H1 (cell line): ENCODE data around the gene CXCL3. TPM values are rescaled to one million over a fixed set of nuclear protein-coding genes. Genes with fewer than 3 reads are reported as not detected.
A peak's percentile ranks its signal among the peaks of the same experiment; 100 is the strongest.

Experiments used
- CTCF ChIA-PET: fragments of 300-600 bp; sonication (Branson Sonifier 250); formaldehyde crosslinking; loops from one replicate; lab custom pipeline; 2021; ENCODE audit not compliant: partially characterized antibody; lab: Charles Lee
- POLR2A ChIA-PET: fragments of 300-600 bp; sonication (Branson Sonifier 250); formaldehyde crosslinking; loops from one replicate; lab custom pipeline; 2021; ENCODE audit warnings: inconsistent platforms; ENCODE audit not compliant: partially characterized antibody; lab: Charles Lee
- DNase-seq, 2 experiments: peaks; one replicate each; pipeline versions ENCODE4 v3.0.0 to v3.0.0-alpha.2; 2010 to 2022; ENCODE audit warnings: low spot score in 2 of 2, low read depth in 1 of 2, mixed read lengths in 1 of 2
- FAIRE-seq: peaks from 2 replicates; lab custom pipeline; 2011; peaks lifted over from hg19 to GRCh38; lab: Jason Lieb, UNC
- H2AFZ ChIP-seq: 2 replicates; pipeline ENCODE4 v1.8.1; 2012; ENCODE audit warnings: low read length, inconsistent platforms
- H2AK5ac ChIP-seq: 2 replicates; pipeline ENCODE4 v1.6.1; 2013; ENCODE audit warnings: low read depth, low read length
- H2BK120ac ChIP-seq: replicated peaks from 2 replicates; pipeline ENCODE3; 2013; ENCODE audit warnings: low read depth, low read length, inconsistent platforms
- H2BK12ac ChIP-seq: 2 replicates; pipeline ENCODE4 v1.6.1; 2013; ENCODE audit warnings: low read depth, low read length
- H2BK15ac ChIP-seq: 2 replicates; pipeline ENCODE4 v1.6.1; 2013; ENCODE audit warnings: low read length
- H2BK20ac ChIP-seq: 2 replicates; pipeline ENCODE4 v1.6.1; 2013; ENCODE audit warnings: low read length
- H2BK5ac ChIP-seq: 2 replicates; pipeline ENCODE4 v1.6.1; 2013; ENCODE audit warnings: low read depth, low read length
- H3K14ac ChIP-seq: 2 replicates; pipeline ENCODE4 v1.6.1; 2013; ENCODE audit warnings: inconsistent platforms; ENCODE audit not compliant: insufficient read length
- H3K18ac ChIP-seq: 2 replicates; pipeline ENCODE4 v1.6.1; 2013; ENCODE audit warnings: low read length; ENCODE audit errors: extremely low read depth
- H3K23ac ChIP-seq: 2 replicates; pipeline ENCODE4 v1.6.1; 2013; ENCODE audit warnings: inconsistent platforms; ENCODE audit not compliant: insufficient read length
- H3K23me2 ChIP-seq: 2 replicates; pipeline ENCODE4 v1.6.1; 2013; ENCODE audit warnings: low read depth, low read length
- H3K27ac ChIP-seq: 2 replicates; pipeline ENCODE4 v1.6.1; 2011; ENCODE audit warnings: low read depth, low read length, inconsistent platforms
- H3K27me3 ChIP-seq, 4 experiments: replicated peaks in 1 of 4; 1 replicate in 1 of 4; 2 replicates in 3 of 4; pipeline versions ENCODE4 v1.6.1 to v1.8.1; 2011 to 2013; ENCODE audit warnings: low read length in 3 of 4, mild to moderate bottlenecking in 3 of 4, inconsistent platforms in 2 of 4, mixed read lengths in 2 of 4, moderate library complexity in 1 of 4; ENCODE audit not compliant: control insufficient read depth in 3 of 4, insufficient read depth in 3 of 4; ENCODE audit errors: extremely low read depth in 1 of 4
- H3K36me3 ChIP-seq, 4 experiments: 2 replicates each; pipeline versions ENCODE4 v1.6.1 to v1.8.1; 2011 to 2013; ENCODE audit warnings: mild to moderate bottlenecking in 4 of 4, low read length in 3 of 4, moderate library complexity in 2 of 4, control low read depth in 1 of 4, inconsistent platforms in 1 of 4; ENCODE audit not compliant: insufficient read depth in 4 of 4, control insufficient read depth in 2 of 4
- H3K4ac ChIP-seq: replicated peaks from 2 replicates; pipeline ENCODE3; 2013; ENCODE audit warnings: low read length, low read depth, mixed read lengths, inconsistent platforms; ENCODE audit not compliant: insufficient read length
- H3K4me1 ChIP-seq, 4 experiments: replicated peaks in 1 of 4; 1 replicate in 1 of 4; 2 replicates in 3 of 4; pipeline versions ENCODE4 v1.6.1 to v1.8.1; 2011 to 2013; ENCODE audit warnings: low read length in 3 of 4, inconsistent platforms in 2 of 4, mixed read lengths in 1 of 4; ENCODE audit not compliant: insufficient read depth in 4 of 4, control insufficient read depth in 3 of 4
- H3K4me2 ChIP-seq, 2 experiments: 2 replicates each; pipeline versions ENCODE4 v1.6.1 to v1.8.1; 2011 to 2013; ENCODE audit warnings: low read depth in 2 of 2, low read length in 2 of 2, control low read depth in 1 of 2, inconsistent platforms in 1 of 2, mild to moderate bottlenecking in 1 of 2; ENCODE audit not compliant: insufficient read depth in 1 of 2
- H3K4me3 ChIP-seq, 4 experiments: fragments of 200-600, 300-600 bp in 1 of 4; sonication (generic), shearing (Covaris generic), sonication (Bioruptor Twin) in 1 of 4; 2 replicates each; pipeline versions ENCODE4 v1.5.1 to v1.8.1; 2011 to 2016; ENCODE audit warnings: low read length in 4 of 4, low read depth in 3 of 4, control low read depth in 2 of 4, inconsistent platforms in 2 of 4, mild to moderate bottlenecking in 2 of 4, mixed read lengths in 1 of 4, moderate library complexity in 1 of 4; ENCODE audit not compliant: insufficient read depth in 2 of 4; ENCODE audit errors: extremely low read depth in 1 of 4
- H3K56ac ChIP-seq: replicated peaks from 2 replicates; pipeline ENCODE3; 2013; ENCODE audit warnings: low read depth, mild to moderate bottlenecking, mixed read lengths, low read length, inconsistent platforms; ENCODE audit not compliant: insufficient read length
- H3K79me1 ChIP-seq: 2 replicates; pipeline ENCODE4 v1.6.1; 2013; ENCODE audit warnings: low read depth, low read length, control low read depth
- H3K79me2 ChIP-seq, 2 experiments: 2 replicates each; pipeline versions ENCODE4 v1.6.1 to v1.8.1; 2012 to 2013; ENCODE audit warnings: low read length in 2 of 2, mild to moderate bottlenecking in 2 of 2, inconsistent platforms in 1 of 2; ENCODE audit not compliant: insufficient read depth in 2 of 2, control insufficient read depth in 1 of 2
- H3K9ac ChIP-seq, 4 experiments: replicated peaks in 1 of 4; 1 replicate in 1 of 4; 2 replicates in 3 of 4; pipeline versions ENCODE4 v1.6.1 to v1.8.1; 2011 to 2013; ENCODE audit warnings: low read depth in 3 of 4, low read length in 3 of 4, control low read depth in 2 of 4, mild to moderate bottlenecking in 2 of 4, moderate library complexity in 2 of 4, inconsistent platforms in 1 of 4; ENCODE audit errors: extremely low read depth in 1 of 4
- H3K9me3 ChIP-seq, 2 experiments: 2 replicates each; pipeline versions ENCODE4 v1.6.1 to v1.8.1; 2012 to 2013; ENCODE audit warnings: mild to moderate bottlenecking in 2 of 2, moderate library complexity in 2 of 2, control low read depth in 1 of 2, inconsistent platforms in 1 of 2, low read depth in 1 of 2, low read length in 1 of 2, mixed read lengths in 1 of 2; ENCODE audit not compliant: insufficient read depth in 2 of 2
- H4K20me1 ChIP-seq, 2 experiments: replicated peaks in 1 of 2; 2 replicates each; pipeline versions ENCODE3 to v1.8.1; 2011 to 2013; ENCODE audit warnings: inconsistent platforms in 2 of 2, low read length in 2 of 2, mild to moderate bottlenecking in 1 of 2; ENCODE audit not compliant: insufficient read depth in 2 of 2, control insufficient read depth in 1 of 2
- H4K5ac ChIP-seq: 2 replicates; pipeline ENCODE4 v1.6.1; 2013; ENCODE audit warnings: low read length, low read depth, mixed read lengths, inconsistent platforms; ENCODE audit not compliant: insufficient read length
- H4K8ac ChIP-seq: 2 replicates; pipeline ENCODE4 v1.8.0; 2013; ENCODE audit warnings: mild to moderate bottlenecking, moderate library complexity, low read length, inconsistent platforms; ENCODE audit not compliant: insufficient read depth; ENCODE audit errors: extremely low read depth
- H4K91ac ChIP-seq: replicated peaks from 2 replicates; pipeline ENCODE3; 2013; ENCODE audit warnings: low read length, mixed read lengths, inconsistent platforms; ENCODE audit not compliant: insufficient read length
- CEBPB ChIP-seq: IDR thresholded peaks from 2 replicates; pipeline ENCODE4 v1.6.1; 2012; ENCODE audit warnings: low read depth, low read length
- KDM5A ChIP-seq: fragments of 200-600 bp; IDR thresholded peaks from 2 replicates; pipeline ENCODE4 v1.7.1; 2012; ENCODE audit warnings: mild to moderate bottlenecking, low read length, inconsistent platforms, mixed read lengths
- POLR2AphosphoS5 ChIP-seq: IDR thresholded peaks from 2 replicates; pipeline ENCODE4 v1.6.1; 2011; ENCODE audit warnings: low read depth, low read length
- RFX5 ChIP-seq: IDR thresholded peaks from 2 replicates; pipeline ENCODE4 v1.6.1; 2011; ENCODE audit warnings: low read depth, low read length, improper control_type of control experiment, borderline replicate concordance
- WGBS, 2 experiments: shearing (Covaris generic) in 1 of 2; methylation state at CpG; one replicate each; pipeline versions ENCODE4 v1.1.6 to v1.1.7; 2013 to 2015; ENCODE audit warnings: low lambda C conversion rate in 2 of 2, mixed read lengths in 2 of 2, inconsistent platforms in 1 of 2, low coverage in 1 of 2, missing lambda C conversion rate in 1 of 2; ENCODE audit not compliant: insufficient replicate concordance in 2 of 2, insufficient coverage in 1 of 2, insufficient read length in 1 of 2; ENCODE audit errors: extremely low coverage in 1 of 2, missing lambda C conversion rate in 1 of 2; 5-methylcytosine and 5-hydroxymethylcytosine counted together
- polyA plus RNA-seq, 7 experiments: library from polyadenylated mRNA; depleted of rRNA in 3 of 7; stranded (reverse) in 5 of 7; unstranded in 2 of 7; fragments of >200 nt in 5 of 7; fragments of 200-250 nt in 2 of 7; gene quantifications; 1 replicate in 5 of 7; 2 replicates in 1 of 7; 4 replicates in 1 of 7; pipeline versions ENCODE4 v1.2.1 to v1.2.3, GENCODE V29; 2011 to 2013; ENCODE audit warnings: missing spikeins in 2 of 7, mixed read lengths in 2 of 7
- total RNA-seq: library from RNA; stranded (reverse); fragmentation: NEBNext Ultra II Directional; extraction: Animal tissue kit (Norgen Biotek cat#: 25700); gene quantifications from 2 replicates; pipeline ENCODE4 v1.2.1, GENCODE V29; 2021

The CXCL3 gene
- total and polyA plus RNA-seq, 2 of the 8 experiments (the other 6 are each of a cell fraction or from before 2014, with no cell fraction given): 3.1 to 5.2 TPM

- FAIRE-seq (no peak), DNase-seq (no peak)
- Histone ChIP-seq H2BK20ac (no peak overlapping the region), H3K4me1 (peaks cover 0 to 2% (median 0%) of the 10 kb centered on the region in 4 experiments; a peak in 1 of 7 replicates), H2BK5ac (no peak overlapping the region), H3K4ac (no peak overlapping the region), H4K91ac (no peak overlapping the region), H3K9ac (no peak overlapping the region), H4K5ac (no peak overlapping the region), H2AK5ac (no peak overlapping the region), H3K27ac (no peak overlapping the region), H3K23me2 (no peaks in the 10 kb centered on the region), H3K23ac (no peak overlapping the region), H3K79me2 (no peaks in the 10 kb centered on the region), H2BK120ac (no peak overlapping the region), H3K14ac (no peak overlapping the region), H3K56ac (no peak overlapping the region), H3K27me3 (no peaks in the 10 kb centered on the region), H3K9me3 (no peaks in the 10 kb centered on the region; a peak in 1 of 4 replicates), H4K8ac (no peak overlapping the region), H4K20me1 (no peaks in the 10 kb centered on the region), H3K36me3 (peaks cover 0 to 3% (median 0%) of the 10 kb centered on the region in 4 experiments; a peak in 3 of 8 replicates), H3K18ac (no peak overlapping the region), H3K4me2 (no peak overlapping the region), H3K79me1 (no peaks in the 10 kb centered on the region), H2BK12ac (no peak overlapping the region), H2AFZ (no peak overlapping the region), H3K4me3 (no peak overlapping the region), H2BK15ac (no peak overlapping the region)
- TF ChIP-seq RFX5 (no peak), POLR2AphosphoS5 (no peak), CEBPB (peak; percentile 75; the same call in 1 of the 2 replicates), KDM5A (no peak)
- 82% methylated on average over 2 of the region's 2 CpGs; no CpG with 5 or more reads in 1 of the 2 experiments for WGBS, 2 experiments
- CTCF ChIA-PET: no interaction called here
- POLR2A ChIA-PET: no interaction called here
Measured at GRCh38 chr4:74006009-74006476, 32.4 kb downstream of the CXCL3 start.
